Naive thymus-derived CD4-positive, alpha-beta T cell (primary cell): Measurements from ENCODE around the gene LAMB1. TPM values are rescaled to one million over a fixed set of nuclear protein-coding genes. Genes with fewer than 3 reads are reported as not detected.

Experiments
- ATAC-seq: fragments of 150-1000 bp; cut with Tn5 transposase; 2 replicates; pipeline ENCODE4 v1.10.0; 2021; ENCODE audit warnings: mild to moderate bottlenecking, moderate library complexity
- CTCF ChIA-PET: fragments of 350-600 bp; sonication (Branson Sonifier 250); formaldehyde crosslinking; loops from one replicate; lab custom pipeline; 2021; ENCODE audit warnings: antibody characterized with exemption; lab: Charles Lee
- POLR2A ChIA-PET: fragments of 350-600 bp; sonication (Branson Sonifier 250); formaldehyde crosslinking; loops from one replicate; lab custom pipeline; 2021; ENCODE audit warnings: antibody characterized with exemption, inconsistent platforms; lab: Charles Lee
- DNase-seq, 9 donors: peaks; one replicate each; pipeline versions ENCODE4 v3.0.0 to v3.0.0-alpha.2; 2020 to 2022; ENCODE audit warnings: mixed read lengths in 1 of 9
- H3K27ac ChIP-seq: one replicate; pipeline ENCODE4 v1.7.0; 2013; ENCODE audit warnings: mild to moderate bottlenecking, low read depth, low read length, moderate library complexity
- H3K27me3 ChIP-seq, 2 donors: one replicate each; pipeline ENCODE4 v1.7.0; 2013; ENCODE audit warnings: low read length in 2 of 2, mild to moderate bottlenecking in 2 of 2, moderate library complexity in 2 of 2; ENCODE audit not compliant: control insufficient read depth in 2 of 2, insufficient read depth in 2 of 2
- H3K36me3 ChIP-seq, 3 experiments: 1 replicate in 2 of 3; 2 replicates in 1 of 3; pipeline ENCODE4 v1.7.0; 2013; ENCODE audit warnings: low read length in 3 of 3, mild to moderate bottlenecking in 3 of 3, moderate library complexity in 1 of 3; ENCODE audit not compliant: insufficient read depth in 3 of 3, control insufficient read depth in 2 of 3
- H3K4me1 ChIP-seq, 2 donors: one replicate each; pipeline ENCODE4 v1.7.0; 2013; ENCODE audit warnings: low read length in 2 of 2, mild to moderate bottlenecking in 2 of 2, moderate library complexity in 1 of 2; ENCODE audit not compliant: control insufficient read depth in 2 of 2, insufficient read depth in 2 of 2
- H3K4me3 ChIP-seq: 2 replicates; pipeline ENCODE4 v1.7.0; 2013; ENCODE audit warnings: mild to moderate bottlenecking, low read length
- H3K9me3 ChIP-seq, 3 experiments: 1 replicate in 2 of 3; 2 replicates in 1 of 3; pipeline ENCODE4 v1.7.0; 2013; ENCODE audit warnings: low read length in 3 of 3; ENCODE audit not compliant: control insufficient read depth in 2 of 3
- H3K27ac Mint-ChIP-seq, 9 donors: one replicate each; pipeline ENCODE4 v1.8.0; 2020 to 2022; ENCODE audit warnings: mixed read lengths in 9 of 9, mild to moderate bottlenecking in 8 of 9, moderate library complexity in 5 of 9, inconsistent platforms in 2 of 9
- H3K27me3 Mint-ChIP-seq, 5 donors: one replicate each; pipeline ENCODE4 v1.8.0; 2021 to 2022; ENCODE audit warnings: mixed read lengths in 5 of 5, mild to moderate bottlenecking in 1 of 5
- H3K36me3 Mint-ChIP-seq, 5 donors: one replicate each; pipeline ENCODE4 v1.8.0; 2020 to 2022; ENCODE audit warnings: mixed read lengths in 5 of 5, mild to moderate bottlenecking in 3 of 5, inconsistent platforms in 1 of 5
- H3K4me1 Mint-ChIP-seq, 7 donors: one replicate each; pipeline ENCODE4 v1.8.0; 2020 to 2022; ENCODE audit warnings: mixed read lengths in 7 of 7, mild to moderate bottlenecking in 3 of 7, inconsistent platforms in 1 of 7
- H3K4me3 Mint-ChIP-seq, 10 donors: one replicate each; pipeline ENCODE4 v1.8.0; 2020 to 2022; ENCODE audit warnings: mild to moderate bottlenecking in 10 of 10, mixed read lengths in 10 of 10, moderate library complexity in 6 of 10, inconsistent platforms in 2 of 10
- H3K9me3 Mint-ChIP-seq, 11 donors: one replicate each; pipeline ENCODE4 v1.8.0; 2020 to 2022; ENCODE audit warnings: mixed read lengths in 11 of 11, mild to moderate bottlenecking in 4 of 11, inconsistent platforms in 1 of 11, moderate library complexity in 1 of 11
- intact Hi-C, 2 donors: fragments of 100-400 bp; cut with micrococcal nuclease; formaldehyde crosslinking; loops; one replicate each; pipeline ENCODE4 v1.15.1; 2023
- polyA plus RNA-seq, 2 donors: library from polyadenylated mRNA; unstranded; fragments of 300-500 nt; fragmentation: Illumina TruSeq; gene quantifications; one replicate each; pipeline ENCODE4 v1.2.3, GENCODE V29; 2021
- total RNA-seq, 6 experiments: library from RNA in 5 of 6; stranded (reverse) in 5 of 6; gene quantifications; 1 replicate in 5 of 6; 2 replicates in 1 of 6; pipeline ENCODE4 v1.2.3 and lab custom pipeline; 2021 to 2026

LAMB1 gene
- total and polyA plus RNA-seq, 7 experiments from 2014 or later = 0.65 to 0.82 TPM; not detected in 5

GRCh38 chr7:107882766-107883165 is 120.2 kb downstream of the LAMB1 start:
- Histone ChIP-seq H3K9me3 (no peaks in the 10 kb centered on the region), H3K27me3 (peaks cover 0 to 4% of the 10 kb centered on the region in 2 donors), H3K4me3 (no peak overlapping the region), H3K27ac (no peak overlapping the region), H3K4me1 (no peaks in the 10 kb centered on the region), H3K36me3 (no peaks in the 10 kb centered on the region)
- peaks cover 0 to 11% (median 7%) of the 10 kb centered on the region in 7 donors for H3K4me1 Mint-ChIP-seq
- H3K4me3 Mint-ChIP-seq = peak overlapping the region in 1 of 10 donors; percentile 32
- peaks cover 0 to 22% (median 18%) of the 10 kb centered on the region in 5 donors for H3K27me3 Mint-ChIP-seq
- H3K9me3 Mint-ChIP-seq = no peaks in the 10 kb centered on the region
- no peak for DNase-seq
- CTCF ChIA-PET = interaction anchor here (0.7 kb wide), 1 partner anchor 14 kb away, joined by 4 read pairs; no protein-coding TSS in a partner anchor
- no peak for ATAC-seq
- POLR2A ChIA-PET = interaction anchor here (1.3 kb wide), 1 partner anchor 8 kb away, joined by 4 read pairs; the partner anchor contains the start of gene DLD
- H3K36me3 Mint-ChIP-seq = no peaks in the 10 kb centered on the region
- no peak overlapping the region for H3K27ac Mint-ChIP-seq
- intact Hi-C loops = no loop called here

- Mint-ChIP-seq H3K4me1 (peaks cover 5 to 34% (median 24%) of the 10 kb centered on the region in 7 donors), H3K36me3 (no peaks in the 10 kb centered on the region), H3K27ac (peak overlapping the region in 1 of 9 donors; percentile 53), H3K27me3 (peaks cover 0 to 23% (median 9%) of the 10 kb centered on the region in 5 donors), H3K4me3 (no peak overlapping the region), H3K9me3 (no peaks in the 10 kb centered on the region)
- H3K9me3 ChIP-seq = no peaks in the 10 kb centered on the region
- no peaks in the 10 kb centered on the region for H3K36me3 ChIP-seq
- DNase-seq (peak in 5 of 9 donors; percentile 30 to 50 (median 42)), ATAC-seq (peak; percentile 85)
- H3K27me3 ChIP-seq = peaks cover 0 to 4% of the 10 kb centered on the region in 2 donors
- POLR2A ChIA-PET = interaction anchor here (0.9 to 2.3 kb wide), 3 partner anchors 11 to 680 kb away, joined by 3 to 9 read pairs (median 3); partner anchors contain the start of gene DLD
- no peak overlapping the region for H3K4me3 ChIP-seq
- H3K4me1 ChIP-seq = peaks cover 3 to 11% of the 10 kb centered on the region in 2 donors
- H3K27ac ChIP-seq = no peak overlapping the region
- CTCF ChIA-PET = interaction anchor here (0.7 to 8.2 kb wide), 17 partner anchors 9 to 777 kb away, joined by 3 to 89 read pairs (median 4); partner anchors contain the start of genes CBLL1 and DLD
- intact Hi-C loops = loop anchor here (1.0 to 5.0 kb wide), 12 partner anchors 12 to 1086 kb away; partner anchors contain the start of genes COG5 (in 1 of the 2), DLD (in 1 of the 2), DUS4L (in 1 of the 2) and HBP1 (in 1 of the 2)
Measured at GRCh38 chr7:107879400-107880035, 123.4 kb downstream of the LAMB1 start.

DNA sequence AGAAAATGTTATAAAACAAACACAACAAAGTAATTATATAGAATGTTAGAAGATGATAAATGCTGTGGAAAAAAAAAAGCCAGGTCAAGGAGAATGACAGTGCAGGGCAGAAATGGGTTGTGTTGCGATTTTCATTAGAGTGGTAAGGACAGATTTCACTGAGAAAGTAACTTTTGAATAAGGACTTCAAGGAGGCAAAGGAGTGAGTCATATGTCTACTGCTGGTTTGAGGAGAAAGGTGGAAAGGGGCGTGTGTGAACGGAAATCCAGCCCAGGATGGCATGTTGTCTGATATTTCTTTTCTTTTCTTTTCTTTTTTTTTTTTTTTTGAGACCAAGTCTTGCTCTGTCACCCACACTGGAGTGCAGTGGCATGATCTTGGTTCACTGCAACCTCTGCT is 124.3 kb downstream of the LAMB1 start:
- Mint-ChIP-seq H3K4me3 (peak overlapping the region in 1 of 10 donors; percentile 21), H3K27ac (no peak overlapping the region), H3K9me3 (no peaks in the 10 kb centered on the region), H3K36me3 (no peaks in the 10 kb centered on the region), H3K4me1 (peaks cover 5 to 36% (median 26%) of the 10 kb centered on the region in 7 donors), H3K27me3 (peaks cover 0 to 17% (median 2%) of the 10 kb centered on the region in 5 donors)
- H3K36me3 ChIP-seq = no peaks in the 10 kb centered on the region
- peaks cover 3 to 11% of the 10 kb centered on the region in 2 donors for H3K4me1 ChIP-seq
- H3K4me3 ChIP-seq = no peak overlapping the region
- intact Hi-C loops = loop anchor here (1.0 to 5.0 kb wide), 12 partner anchors 13 to 1085 kb away; partner anchors contain the start of genes COG5 (in 1 of the 2), DLD (in 1 of the 2), DUS4L (in 1 of the 2) and HBP1 (in 1 of the 2)
- ChIA-PET POLR2A (interaction anchor here (0.6 to 2.3 kb wide), 4 partner anchors 12 to 679 kb away, joined by 3 to 9 read pairs (median 3); partner anchors contain the start of gene DLD), CTCF (interaction anchor here (0.7 to 8.2 kb wide), 15 partner anchors 8 to 657 kb away, joined by 3 to 89 read pairs (median 3); partner anchors contain the start of genes CBLL1 and DLD)
- H3K27me3 ChIP-seq = peaks cover 0 to 4% of the 10 kb centered on the region in 2 donors
- H3K27ac ChIP-seq = no peak overlapping the region
- ATAC-seq = no peak
- DNase-seq = no peak
- H3K9me3 ChIP-seq = no peaks in the 10 kb centered on the region

- Mint-ChIP-seq H3K9me3 (no peaks in the 10 kb centered on the region), H3K36me3 (no peaks in the 10 kb centered on the region), H3K27me3 (peaks cover 0 to 17% (median 2%) of the 10 kb centered on the region in 5 donors), H3K27ac (no peak overlapping the region), H3K4me1 (peaks cover 5 to 36% (median 26%) of the 10 kb centered on the region in 7 donors), H3K4me3 (no peak overlapping the region)
- no peaks in the 10 kb centered on the region for H3K36me3 ChIP-seq
- peaks cover 0 to 2% of the 10 kb centered on the region in 2 donors for H3K27me3 ChIP-seq
- H3K4me3 ChIP-seq = no peak overlapping the region
- H3K27ac ChIP-seq = no peak overlapping the region
- intact Hi-C loops = loop anchor here (2.0 to 5.0 kb wide), 4 partner anchors 269 to 711 kb away; partner anchors contain the start of genes COG5 (in 1 of the 2), DUS4L (in 1 of the 2) and HBP1 (in 1 of the 2)
- no peak for ATAC-seq
- H3K4me1 ChIP-seq = peaks cover 3 to 11% of the 10 kb centered on the region in 2 donors
- no peaks in the 10 kb centered on the region for H3K9me3 ChIP-seq
- ChIA-PET CTCF (interaction anchor here (0.7 to 8.2 kb wide), 4 partner anchors 120 to 415 kb away, joined by 3 to 89 read pairs (median 19); partner anchors contain the start of gene CBLL1), POLR2A (interaction anchor here (0.6 to 1.2 kb wide), 2 partner anchors 13 to 135 kb away, joined by 3 to 7 read pairs; partner anchors contain the start of gene DLD)
- no peak for DNase-seq
Measured at GRCh38 chr7:107877731-107878382, 125.1 kb downstream of the LAMB1 start.

- H3K36me3 ChIP-seq = no peaks in the 10 kb centered on the region
- H3K27me3 ChIP-seq = no peaks in the 10 kb centered on the region
- Mint-ChIP-seq H3K4me3 (no peak overlapping the region), H3K9me3 (no peaks in the 10 kb centered on the region), H3K36me3 (no peaks in the 10 kb centered on the region), H3K27ac (peak overlapping the region in 5 of 9 donors; percentile 13 to 53 (median 46)), H3K27me3 (peaks cover 0 to 13% (median 2%) of the 10 kb centered on the region in 5 donors), H3K4me1 (peaks cover 5 to 36% (median 26%) of the 10 kb centered on the region in 7 donors)
- no peaks in the 10 kb centered on the region for H3K9me3 ChIP-seq
- H3K27ac ChIP-seq = no peak overlapping the region
- POLR2A ChIA-PET = interaction anchor here (1.2 kb wide), 1 partner anchor 134 kb away, joined by 7 read pairs; no protein-coding TSS in a partner anchor
- intact Hi-C loops = loop anchor here (5.0 kb wide), 3 partner anchors 315 to 710 kb away; partner anchors contain the start of genes COG5 (in 1 of the 2), DUS4L (in 1 of the 2) and HBP1 (in 1 of the 2)
- H3K4me1 ChIP-seq = peaks cover 3 to 11% of the 10 kb centered on the region in 2 donors
- ATAC-seq (no peak), DNase-seq (no peak)
- no peak overlapping the region for H3K4me3 ChIP-seq
- CTCF ChIA-PET = interaction anchor here (0.6 to 8.2 kb wide), 4 partner anchors 27 to 414 kb away, joined by 3 to 89 read pairs (median 5); partner anchors contain the start of gene CBLL1
Measured at GRCh38 chr7:107876916-107877315, 126.0 kb downstream of the LAMB1 start.
